OCI-LY3 (cell line): ENCODE results near the gene CPAMD8.

Source experiments
- CTCF ChIP-seq: fragments of 200-600, 300-600 bp; sonication (generic); IDR thresholded peaks from 2 replicates; pipeline ENCODE4 v1.5.1; 2014; ENCODE audit warnings: antibody characterized with exemption, low read length, low read depth
- EZH2phosphoT487 ChIP-seq: fragments of 200-600 bp; shearing (Covaris generic); IDR thresholded peaks from 2 replicates; pipeline ENCODE4 v1.6.1; 2018; ENCODE audit warnings: antibody characterized with exemption, mixed run types, low read depth

DNA sequence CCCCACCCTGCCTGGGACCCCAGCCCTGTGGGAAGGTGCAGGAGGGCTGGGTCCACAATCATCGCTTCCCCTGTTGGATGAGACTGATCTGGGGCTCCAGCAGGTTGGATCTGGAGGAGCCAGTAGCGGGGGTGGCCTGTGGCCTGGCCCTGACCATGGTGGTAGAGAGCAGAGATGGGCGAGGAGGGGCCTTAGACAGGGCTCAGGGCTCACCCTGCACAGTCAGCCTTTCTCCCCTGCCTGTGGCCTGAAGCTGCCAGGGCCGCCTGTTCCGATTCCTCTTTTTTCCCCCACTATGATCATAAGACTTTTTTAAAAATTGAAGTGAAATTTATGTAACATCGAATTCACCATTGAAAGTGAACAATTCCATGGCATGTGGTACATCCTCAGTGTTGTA, 179.2 kb downstream of the CPAMD8 start:
- TF ChIP-seq CTCF, result no peak
- TF ChIP-seq EZH2phosphoT487, result no peak
